ENCODE measurements around the gene SLC2A10.
"Not testable (repeated sequence)": the region's sequence is repeated elsewhere in the genome, so short reads cannot be mapped to it uniquely, and the experiment has no call there.

Gene SLC2A10

DNA sequence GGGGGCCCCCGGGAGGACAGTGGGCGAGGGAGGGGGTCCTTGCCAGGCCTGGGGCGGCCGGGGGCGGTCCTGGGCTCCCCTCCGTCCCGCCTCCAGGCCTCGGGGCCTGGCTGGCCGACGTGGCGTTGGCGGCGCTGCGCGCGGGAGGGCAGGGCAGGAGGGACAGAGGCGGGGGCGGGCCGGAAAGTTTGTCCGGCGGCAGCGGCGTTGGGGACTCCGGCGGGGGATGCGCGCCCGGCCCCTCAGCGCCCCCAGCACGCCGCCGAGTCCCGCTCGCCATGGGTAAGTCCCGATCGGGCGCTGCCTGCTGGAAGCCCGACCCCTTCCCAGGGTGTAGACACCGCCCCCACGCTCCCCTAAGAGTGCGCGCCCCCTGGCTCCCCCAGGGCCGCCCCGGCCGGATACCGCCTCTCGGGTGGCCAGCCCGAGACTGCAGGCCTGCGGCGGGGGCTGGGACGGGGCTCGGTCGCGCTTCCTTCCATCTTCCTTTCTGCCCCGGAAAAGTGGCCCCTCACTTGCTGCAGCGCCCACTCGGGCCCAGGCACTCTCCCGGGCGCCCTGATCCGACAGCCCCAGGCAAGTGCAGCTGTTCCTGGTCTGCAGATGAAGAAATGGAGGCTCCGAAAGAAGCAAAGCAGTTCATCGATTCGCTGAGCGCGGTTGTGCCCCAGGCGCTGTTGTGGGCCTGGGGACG is at the start of gene SLC2A10:
Gene SLC2A10 (plus strand): TSS at position 191 of the 694 bp plus-strand sequence. CDS start 88 bp downstream, at position 279.
- DNase-seq: no peak

DNA sequence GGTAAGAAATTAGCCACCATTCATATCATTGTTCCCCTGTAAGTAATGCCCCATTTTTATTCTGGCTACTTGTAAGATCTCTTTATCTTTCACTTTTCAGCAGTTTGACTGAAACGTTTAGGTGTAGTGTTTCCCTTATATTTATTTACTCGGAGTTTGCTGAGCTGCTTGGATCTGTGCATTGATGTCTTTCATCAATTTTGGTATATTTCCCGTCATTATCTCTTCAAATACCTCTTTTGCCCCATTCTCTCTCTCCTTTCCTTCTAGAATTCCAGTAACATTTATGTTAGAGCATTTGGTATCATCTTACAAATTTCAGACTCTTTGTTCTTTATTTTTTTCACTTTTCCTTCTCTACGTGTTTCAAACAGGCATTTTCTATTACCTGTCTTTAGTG is 49.0 kb upstream of the SLC2A10 start:
- DNase-seq: no peak

DNA sequence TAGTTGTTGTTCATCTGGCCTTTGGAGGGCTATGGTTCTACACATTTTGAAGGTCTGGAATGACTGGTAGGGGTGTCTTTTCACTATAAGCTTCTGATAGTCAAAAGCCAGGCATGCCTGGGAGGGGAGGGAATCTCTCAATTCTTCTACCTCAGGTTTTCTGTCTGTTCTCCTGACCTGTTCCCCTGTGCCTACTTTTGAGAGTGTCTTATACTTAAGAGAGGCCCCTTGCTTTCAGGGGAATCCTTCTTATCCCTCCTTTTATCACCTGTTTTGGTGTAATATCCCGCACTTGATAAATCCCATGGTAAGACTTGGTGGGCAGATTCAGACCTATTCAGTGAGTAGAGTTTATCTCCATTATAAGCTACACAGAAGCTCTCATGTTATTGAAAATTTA is 47.8 kb upstream of the SLC2A10 start:
- DNase-seq: no peak

DNA sequence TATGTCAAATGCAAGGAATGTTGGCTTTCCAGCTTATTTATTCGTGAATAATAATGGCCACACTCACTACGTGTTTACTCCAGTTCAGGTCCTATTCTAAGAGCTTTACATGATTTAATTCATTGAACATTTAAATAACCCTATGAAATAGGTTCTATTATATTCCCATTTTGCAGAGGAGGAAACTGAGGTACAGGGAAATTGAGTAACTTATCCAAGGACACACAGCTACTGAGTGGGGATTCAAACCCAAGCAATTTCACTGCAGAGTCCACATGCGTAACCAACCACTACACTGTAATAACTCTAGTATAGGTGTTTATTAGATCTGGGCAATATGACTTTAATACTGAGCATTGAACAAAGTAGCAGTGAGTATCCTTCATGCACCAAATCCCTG is 45.9 kb upstream of the SLC2A10 start:
- no peak for DNase-seq

DNA sequence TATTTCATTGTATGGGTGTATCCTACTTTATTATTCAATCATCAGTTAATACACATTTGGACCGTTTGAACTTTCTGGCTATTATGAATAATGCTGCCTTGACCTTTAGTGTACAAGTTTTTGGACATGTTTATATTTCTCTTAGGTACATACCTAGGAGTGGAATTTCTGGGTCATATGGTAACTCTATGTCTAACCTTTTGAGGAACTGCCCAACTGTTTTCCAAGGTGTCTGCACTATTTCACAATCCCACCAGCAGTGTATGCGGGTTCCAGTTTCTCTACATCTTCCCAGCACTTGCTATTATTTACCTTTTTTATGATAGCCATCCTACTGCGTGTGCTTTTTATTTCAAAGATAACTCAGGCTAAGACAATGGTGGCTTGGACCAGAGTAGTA is 43.8 kb upstream of the SLC2A10 start:
- no peak for DNase-seq

DNA sequence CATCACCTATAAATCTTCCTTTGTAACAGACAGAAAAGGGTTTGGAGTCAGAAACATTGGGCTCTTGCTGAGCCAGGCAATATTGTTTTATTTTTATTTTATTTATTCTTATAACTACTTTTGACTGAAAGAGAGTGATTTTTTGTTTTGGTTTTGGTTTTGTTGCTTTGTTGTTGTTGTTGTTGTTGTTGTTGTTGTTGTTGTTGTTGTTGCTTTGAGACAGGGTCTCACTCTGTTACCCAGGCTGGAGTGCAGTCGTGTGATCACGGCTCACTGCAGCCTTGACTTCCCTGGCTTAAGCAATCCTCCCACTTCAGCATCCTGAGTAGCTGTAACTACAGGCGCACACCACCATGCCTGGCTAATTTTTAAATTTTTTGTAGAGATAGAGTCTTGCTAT is 43.1 kb upstream of the SLC2A10 start:
- no peak for DNase-seq

DNA sequence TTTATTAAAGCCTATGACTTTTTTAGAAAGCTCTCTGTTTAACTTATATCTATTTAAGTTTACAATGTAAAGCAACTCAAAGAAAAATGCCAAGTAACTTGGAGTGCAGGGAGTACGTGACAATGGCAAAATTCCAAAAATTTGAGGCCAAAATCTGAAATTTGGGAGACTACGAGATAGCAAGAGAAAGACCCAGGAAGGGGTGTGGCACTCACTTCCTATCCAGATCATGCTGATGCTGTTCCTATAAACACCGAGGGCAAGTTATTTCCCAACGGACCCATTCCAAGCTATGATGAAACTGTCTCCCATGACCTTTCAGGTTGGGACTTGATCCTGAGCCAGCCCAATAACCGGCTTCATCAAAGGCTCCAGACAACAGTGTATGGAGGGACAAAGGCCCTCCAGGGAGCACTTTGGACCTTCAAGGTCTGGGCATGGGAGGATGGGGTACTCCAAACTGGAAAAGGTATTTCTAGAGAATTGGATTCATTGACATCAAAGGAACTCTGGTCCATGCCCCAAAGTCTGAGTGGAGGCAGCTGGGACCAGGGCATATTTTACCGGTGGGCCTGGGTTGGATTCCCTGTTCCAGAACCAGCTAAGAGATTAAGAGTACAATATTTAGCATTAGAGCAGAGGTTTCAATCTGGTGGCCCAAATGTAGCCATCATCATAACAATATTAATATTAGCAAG is 42.5 kb upstream of the SLC2A10 start:
- no peak for DNase-seq

DNA sequence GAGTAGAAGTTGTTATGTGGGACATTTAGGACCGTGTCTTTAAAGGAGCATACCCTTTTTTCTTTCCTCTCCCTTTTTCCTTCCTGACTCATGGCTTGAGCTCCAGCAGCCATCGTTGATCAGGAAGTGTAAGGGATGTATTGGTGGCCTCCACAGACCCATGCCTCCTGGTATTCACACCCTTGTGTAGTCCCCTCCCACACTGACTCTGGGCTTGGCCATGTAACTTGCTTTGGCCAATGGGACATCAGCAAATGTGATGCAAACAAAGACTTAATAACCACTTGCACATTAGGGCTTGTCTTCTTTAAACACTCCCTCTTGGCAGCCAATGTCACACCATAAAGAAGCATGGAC is 39.2 kb upstream of the SLC2A10 start:
- no peak for DNase-seq

DNA sequence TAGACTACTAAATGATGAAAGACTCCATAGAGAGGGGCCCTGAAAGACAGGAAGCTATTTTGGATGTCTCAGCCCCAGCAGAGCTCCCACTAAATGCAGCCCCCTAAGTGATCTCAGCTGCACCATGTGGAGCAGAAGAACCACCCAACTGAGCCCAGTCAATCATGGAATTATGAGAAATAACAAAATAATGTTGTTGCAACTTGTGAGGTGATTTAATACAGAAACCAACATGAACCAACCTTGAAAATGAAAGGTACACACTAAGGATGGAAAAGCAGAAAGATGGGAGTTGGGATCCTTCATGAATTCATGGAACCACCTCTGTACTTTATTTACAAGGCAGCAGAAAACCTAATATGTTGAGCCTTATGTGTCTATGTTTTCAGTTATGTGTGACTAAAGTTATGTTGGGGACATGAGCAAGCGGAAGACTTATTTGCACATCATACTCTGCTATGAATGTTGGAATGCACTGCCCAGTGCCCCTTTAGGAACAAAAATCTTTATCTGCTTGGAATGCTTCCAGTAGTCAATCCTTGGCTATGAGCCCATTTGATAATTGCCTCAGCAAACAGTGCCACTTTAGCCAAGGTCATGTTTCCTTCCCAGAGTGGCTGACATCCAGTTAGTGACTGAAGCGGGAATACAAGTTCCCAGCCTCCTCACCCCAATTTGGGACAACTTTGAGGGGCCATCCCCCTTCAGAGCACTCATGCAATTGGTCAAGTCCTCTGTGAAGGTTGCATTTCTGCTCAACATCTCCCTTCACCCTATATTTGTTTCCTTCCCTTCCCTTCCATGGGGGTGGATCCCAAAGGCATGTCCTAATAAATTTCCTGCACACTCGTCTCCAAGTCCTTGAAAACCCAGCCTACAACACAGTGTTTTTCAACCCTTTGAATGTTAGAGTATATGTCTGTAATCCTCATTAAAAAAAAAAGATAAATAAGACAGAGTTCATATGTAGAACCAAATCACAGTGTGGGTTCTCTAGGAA is 38.6 kb upstream of the SLC2A10 start:
- no peak for DNase-seq

DNA sequence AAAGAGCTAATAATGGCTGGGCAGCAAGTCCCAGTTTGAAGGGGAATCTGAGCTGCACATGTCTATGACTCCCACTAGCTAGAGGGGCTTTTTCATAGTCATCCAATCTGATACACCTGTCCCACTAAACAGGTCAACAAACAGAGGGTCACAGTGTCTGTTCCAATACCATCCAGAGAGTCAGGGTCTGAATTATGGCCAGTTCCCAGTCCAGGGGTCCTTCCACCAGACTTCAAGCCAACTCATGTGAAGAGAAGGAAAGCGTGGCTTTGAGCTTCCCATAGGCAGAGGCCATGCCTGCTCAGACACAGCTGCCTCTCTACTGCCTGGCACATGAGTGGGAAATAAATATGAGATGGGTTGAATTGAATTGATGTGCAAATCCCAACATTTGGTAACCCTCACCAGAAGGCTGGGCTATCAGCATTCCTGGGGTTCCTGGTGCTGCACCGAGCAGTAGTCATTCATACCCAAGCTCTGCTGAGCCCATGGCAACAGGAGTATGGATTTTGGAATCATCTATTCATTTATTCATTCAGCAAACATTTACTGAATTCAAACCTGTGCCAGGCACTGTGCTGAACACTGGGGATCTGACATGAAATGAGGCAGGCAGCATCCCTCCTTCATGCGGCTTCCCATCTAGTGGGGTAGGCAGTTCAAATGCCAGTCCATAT is 37.4 kb upstream of the SLC2A10 start:
- no peak for DNase-seq

DNA sequence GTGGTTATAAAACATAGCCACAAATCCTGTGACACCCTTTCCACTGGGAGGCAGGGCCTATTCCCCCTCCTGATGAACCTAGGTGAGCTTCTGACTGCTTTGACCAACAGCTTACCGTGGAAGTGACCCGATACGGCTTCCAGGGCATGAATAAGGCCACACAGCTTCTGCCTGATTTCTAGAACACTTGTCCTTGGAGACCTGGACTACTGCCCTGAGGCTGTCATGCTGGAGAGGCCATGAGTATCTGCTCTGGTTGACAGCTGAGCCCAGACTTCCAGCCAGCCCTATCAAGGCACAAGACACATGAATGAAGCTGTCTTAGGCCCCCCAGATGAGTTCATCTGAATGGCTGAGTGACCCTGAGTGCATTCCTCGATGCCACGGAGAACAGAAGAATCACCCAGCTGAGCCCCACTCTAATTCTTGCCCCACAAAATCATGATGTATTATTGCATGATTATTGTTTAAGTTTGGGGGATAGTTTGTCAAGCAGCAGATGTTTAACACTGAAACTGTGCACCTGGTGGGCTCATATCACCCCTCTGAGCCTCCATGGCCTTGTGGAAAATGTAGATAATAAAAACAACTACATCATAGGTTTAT is 36.8 kb upstream of the SLC2A10 start:
- DNase-seq: no peak

DNA sequence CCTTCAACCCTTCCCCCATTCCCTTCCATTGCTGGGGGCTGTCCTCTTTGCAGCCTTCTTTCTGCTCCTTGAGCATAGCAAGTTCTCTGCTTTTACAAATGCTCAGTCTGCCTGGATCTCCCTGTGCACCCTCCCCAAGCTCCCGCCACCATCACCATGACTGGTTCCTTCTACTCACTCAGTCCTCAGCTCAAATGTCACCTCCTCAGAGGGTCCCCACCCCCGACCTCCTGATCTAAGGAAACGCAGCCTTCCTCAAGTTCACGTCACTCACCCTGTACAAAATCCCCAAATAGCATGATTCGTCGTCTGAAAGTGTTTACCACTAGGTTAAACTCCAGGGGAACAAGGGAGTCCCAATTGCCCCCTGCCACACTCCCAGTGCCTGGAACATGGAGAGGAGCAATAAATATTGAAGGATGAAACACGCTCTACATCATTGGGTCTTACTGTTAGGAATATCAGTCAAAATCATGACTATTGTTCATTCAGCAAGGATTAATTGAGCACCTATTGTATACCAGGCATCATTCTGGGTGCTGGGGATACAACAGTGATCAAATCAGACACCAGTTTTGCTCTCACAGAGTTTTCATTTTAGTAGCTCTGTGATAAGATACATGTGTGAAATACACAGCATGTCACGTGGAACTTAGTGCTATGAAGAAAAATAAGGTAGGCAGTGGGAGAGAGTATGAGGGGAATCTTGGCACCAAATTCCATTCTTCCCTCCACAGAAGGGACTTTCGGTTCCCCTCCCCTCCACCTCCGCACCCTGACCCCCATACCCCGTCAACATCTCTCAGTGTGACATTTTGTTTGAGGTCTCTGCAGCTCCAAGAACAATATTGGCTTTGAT is 35.8 kb upstream of the SLC2A10 start:
- DNase-seq: no peak

DNA sequence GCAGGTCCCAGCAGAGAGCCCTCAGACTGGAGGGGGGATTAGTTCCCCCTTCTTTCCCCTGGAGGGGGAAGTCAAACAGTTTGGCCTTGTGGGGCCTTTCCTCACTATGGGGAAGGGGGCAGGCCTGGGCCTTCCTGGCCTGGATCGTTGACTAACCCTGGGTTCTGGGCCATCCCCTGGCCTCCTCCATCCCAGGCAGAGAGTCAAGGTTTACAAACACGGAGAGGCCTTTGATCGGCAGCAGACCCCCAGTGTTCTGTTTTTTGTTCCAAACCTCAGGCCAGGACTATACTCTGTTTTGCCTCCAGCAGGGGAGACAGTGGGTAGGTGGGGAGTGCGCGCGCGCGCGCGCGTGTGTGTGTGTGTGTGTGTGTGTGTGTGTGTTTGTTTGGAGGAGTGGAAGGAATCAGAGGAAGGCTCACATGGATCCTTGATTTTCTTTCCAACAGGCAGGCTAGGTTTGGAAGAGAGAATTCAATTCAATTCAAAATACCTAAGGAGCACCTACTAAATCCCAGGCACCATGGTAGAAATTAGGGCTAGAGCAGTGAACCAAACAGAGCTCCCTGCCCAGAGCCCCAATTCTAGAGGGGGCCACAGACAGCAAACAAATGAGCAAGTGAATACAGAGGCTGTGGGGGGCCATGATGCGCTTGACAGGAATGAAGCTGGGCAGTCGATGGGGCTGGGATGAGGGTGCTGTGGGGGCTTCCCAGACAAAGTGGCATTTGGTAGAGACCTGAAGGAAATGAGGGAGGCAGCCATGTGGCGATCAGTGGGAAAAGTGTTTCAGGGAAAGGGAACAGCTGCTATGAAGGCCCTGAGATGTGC is 35.0 kb upstream of the SLC2A10 start:
- no peak for DNase-seq

DNA sequence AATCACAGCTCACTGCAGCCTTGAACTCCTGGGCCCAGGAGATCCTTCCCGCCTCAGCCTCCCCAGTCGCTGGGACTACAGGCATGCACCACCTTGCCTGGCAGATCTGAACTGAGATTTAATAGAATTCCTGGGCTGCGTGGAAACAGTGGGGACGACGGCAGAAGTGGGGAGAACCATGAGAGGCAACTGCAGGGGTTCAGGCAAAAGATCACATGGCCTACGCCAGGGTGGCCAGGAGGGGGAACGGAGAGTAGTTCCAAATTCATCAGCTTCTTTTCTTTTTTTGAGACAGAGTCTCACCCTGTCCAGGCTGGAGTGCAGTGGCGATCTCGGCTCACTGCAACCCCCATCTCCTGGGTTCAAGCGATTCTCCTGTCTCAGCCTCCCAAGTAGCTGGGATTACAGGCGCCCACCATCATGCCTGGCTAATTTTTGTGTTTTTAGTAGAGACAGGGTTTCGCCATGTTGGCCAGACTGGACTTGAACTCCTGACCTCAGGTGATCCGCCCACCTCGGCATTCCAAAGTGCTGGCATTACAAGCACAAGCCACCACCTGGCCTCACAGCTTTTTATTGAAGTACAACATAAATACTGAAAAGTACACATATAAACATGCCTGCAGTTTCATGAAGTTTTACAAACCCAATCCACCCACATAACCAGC is 32.7 kb upstream of the SLC2A10 start:
- not testable (repeated sequence) for DNase-seq

DNA sequence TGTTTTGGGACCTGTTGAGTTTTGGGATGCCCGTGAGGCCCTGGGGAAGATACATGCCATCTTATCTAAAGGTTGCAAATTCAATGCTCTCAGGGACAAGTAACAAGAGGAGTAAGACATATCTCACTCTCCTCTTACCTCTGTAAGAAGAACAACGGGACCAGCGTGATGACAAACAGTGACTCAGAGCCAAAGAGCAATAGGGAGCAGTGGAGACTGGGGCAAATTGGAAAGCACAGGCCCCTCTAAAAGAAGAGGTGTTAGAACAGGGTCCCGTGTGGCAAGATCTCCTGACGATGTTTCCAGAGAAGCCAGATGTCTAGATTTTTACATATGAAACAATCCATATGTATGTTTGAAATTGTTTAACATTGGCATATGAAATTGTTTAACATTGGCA is 31.8 kb upstream of the SLC2A10 start:
- no peak for DNase-seq

DNA sequence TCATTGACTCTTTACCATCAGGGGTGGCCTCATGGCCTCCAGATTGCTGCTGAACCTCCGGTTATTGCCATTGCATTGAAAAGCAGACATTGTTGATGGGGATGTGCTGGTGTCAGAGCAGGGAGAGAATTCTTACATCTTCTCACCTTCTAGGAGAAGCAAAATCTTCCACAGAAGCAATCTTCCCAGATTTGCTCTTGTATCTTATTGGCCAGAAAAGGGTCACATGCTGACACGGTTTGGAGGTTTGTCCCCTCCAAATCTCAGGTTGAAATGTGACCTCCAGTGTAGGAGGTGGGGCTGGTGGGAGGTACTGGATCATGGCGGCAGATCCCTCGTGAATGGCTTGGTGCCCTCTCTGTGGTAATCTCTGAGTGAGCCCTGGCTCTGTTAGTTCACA is 30.9 kb upstream of the SLC2A10 start:
- no peak for DNase-seq

DNA sequence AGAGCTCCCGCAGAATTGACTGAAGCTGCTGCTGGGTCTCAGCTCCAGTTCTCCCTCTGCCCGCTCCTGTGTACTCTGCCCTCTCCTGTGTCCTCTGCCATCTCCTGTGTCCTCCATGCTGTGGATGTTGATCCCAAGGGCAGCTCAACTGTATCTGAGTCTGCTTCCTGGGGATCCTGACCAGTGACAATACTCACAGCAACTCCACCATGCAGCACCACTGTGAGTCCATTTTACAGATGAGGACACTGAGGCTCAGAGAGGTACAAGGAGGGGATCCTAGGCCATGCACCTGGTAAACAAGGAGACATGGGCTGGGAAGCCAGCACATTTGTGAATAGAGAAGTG is 28.8 kb upstream of the SLC2A10 start:
- no peak for DNase-seq

DNA sequence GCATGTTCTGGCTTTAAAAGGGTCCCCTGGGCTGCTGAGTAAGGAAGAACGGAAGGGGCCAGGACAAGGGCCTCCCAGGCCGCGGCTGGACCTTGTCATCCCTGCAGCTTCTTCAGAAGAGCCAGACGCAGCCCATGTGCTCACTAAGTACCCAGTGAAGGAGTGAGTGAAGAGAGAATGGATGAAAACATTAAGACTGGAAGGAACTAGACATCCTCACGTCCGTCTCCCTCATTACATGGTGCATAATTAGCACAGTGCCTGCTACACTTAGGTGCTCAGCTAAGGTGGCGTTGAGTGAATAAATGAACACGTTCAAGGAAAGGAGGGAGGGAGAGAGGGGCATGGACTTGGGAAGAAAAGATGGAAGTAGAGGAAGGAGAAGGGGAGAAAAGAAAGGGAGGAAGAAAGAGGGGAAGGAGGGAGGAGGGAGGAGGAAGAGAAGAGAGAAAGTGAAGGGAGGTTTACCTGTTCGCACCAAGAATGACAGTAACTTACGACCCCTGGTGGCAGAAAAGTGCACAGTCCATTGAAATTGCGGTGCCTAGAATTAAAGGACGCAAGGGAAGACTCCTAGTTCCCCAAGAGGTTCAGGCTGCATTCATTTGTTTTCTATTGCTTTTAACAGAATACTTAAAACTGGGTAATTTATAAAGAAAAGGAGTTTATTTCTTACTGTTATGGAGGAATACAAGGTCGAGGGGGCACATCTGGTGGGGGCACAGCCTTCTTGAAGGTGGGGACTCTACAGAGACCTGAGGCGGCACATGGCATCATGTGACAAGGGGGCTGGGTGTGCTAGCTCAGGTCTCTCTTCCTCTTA is 28.2 kb upstream of the SLC2A10 start:
- peak; percentile 66 to 76 for DNase-seq

All from stimulated activated CD4-positive, alpha-beta T cell treated with anti-CD3 and anti-CD28 coated beads, Interleukin-2, amount 100 ng/mL, for 48 hours (primary cell).